T-helper 2 cell (primary cell): ENCODE results near the gene B4GALT3.
"Not testable (repeated sequence)": the region's sequence is repeated elsewhere in the genome, so short reads cannot be mapped to it uniquely, and the experiment has no call there.

ENCODE experiments used
- DNase-seq, 5 experiments: peaks; one replicate each; pipeline versions ENCODE4 v3.0.0 to v3.0.0-alpha.2; 2012 to 2022
- total RNA-seq, 2 donors: gene quantifications; one replicate each; lab custom pipeline; 2026; lab: John Stamatoyannopoulos, UW

The B4GALT3 gene
- 60.2 to 62.2 reads per million in 2 donors for total RNA-seq

DNA sequence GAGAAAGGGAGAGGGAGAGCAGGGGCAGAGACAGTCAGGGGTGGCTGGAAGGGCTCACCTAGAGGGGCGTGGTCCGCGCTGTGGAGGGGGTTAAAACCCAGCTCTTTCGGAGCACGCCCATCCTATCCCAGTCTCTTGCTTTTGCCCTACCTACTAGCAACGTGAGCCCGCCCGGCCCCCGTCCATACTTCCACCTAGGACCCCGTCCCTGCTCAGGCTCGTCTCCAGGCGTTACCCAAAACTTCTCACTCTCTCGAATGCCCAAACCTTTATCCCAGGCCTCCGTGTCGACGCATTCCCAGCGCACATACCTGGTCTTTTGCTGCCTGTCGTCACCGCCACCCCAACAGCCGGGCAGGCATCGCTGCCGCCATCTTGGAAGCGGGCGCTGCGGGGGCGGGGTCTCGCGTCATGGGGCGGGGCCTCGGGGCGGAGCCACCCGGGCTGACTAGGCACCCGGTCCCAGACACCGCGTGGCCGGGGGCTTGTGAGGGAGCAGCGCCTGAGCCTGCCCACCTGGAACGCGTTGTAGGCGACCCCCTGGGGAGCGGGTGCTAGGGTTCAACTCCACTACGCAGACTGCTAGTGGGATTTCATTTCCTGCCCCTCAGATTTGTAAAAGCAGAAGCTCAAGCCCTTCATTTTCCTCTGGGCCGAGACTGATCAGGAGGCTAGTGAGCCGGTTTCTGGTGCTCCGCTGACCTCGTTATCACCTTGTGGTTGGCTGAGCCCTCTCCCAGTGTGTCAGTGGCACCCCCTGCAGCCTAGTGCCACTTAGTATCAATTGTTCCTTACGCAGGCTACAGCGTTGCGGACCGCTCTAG, at the start of gene B4GALT3:
TSS of gene B4GALT3 (minus strand) at position 396 of the 824 bp plus-strand sequence. CDS start 1,447 bp downstream, outside the sequence.
- peak; percentile 84 to 95 (median 88) for DNase-seq

DNA sequence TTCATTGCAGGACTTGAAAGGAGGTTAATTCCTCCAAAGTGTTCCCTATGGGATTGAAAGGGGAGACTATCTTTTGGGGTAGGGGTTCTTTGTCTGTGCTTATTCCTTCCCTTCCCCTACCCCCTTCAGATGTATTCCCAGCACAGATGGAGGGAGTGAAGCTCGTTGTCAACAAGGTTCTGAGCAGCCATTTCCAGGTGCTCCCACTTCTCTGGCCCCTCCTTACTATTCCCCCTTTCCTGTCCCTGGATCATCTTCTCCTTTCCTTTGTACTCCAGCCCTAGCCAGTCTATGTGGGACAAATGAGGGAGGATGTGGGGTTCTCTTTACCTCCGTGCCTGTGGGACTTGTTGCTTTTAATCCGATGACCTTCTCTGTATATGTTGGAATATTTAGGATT, 49.5 kb upstream of the B4GALT3 start:
- DNase-seq, result no peak

DNA sequence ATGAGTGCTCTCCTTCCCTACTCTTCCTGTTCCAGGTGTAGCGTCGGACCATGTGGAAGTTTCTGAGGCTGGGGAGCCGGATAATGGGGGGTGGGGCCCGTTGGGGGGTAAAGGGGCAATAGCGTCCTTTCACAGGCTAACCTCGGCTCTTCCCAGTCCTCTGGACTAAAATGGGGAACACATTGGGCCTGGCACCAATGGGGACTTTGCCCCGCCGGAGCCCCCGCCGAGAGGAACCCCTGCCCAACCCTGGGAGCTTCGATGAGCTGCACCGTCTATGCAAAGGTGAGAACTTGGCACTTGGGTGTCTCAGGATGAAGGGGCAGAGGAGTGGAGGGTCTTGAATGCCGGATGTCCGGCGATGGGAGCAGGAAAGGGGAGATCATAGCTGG, 49.0 kb upstream of the B4GALT3 start:
- no peak for DNase-seq

- DNase-seq, result peak; percentile 62 to 100 (median 81)
Observed at GRCh38 chr1:161225534-161226319, 48.4 kb upstream of the B4GALT3 start, which contains the start of gene TOMM40L. Gene TOMM40L, plus strand, starts transcription at chr1:161226060. Its CDS starts 430 bp downstream, at chr1:161226490.

DNA sequence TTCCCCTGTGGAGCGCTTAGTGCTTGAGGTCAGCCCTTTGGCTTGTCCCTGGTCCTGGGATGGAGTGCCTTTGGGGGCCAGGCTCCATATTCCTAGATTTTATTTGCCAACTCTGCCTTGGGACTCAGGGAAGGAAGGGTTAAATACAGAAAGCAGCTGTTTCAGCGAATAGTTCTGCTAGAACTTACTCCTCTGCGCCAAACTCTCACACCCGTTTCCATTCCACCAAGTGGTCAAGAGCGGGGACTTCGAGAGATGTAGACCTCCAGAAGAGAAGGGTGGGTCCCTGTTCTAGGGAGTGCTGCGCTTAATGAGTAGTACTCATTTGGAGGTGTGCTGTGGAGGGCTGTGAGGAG, 47.8 kb upstream of the B4GALT3 start:
- DNase-seq, result no peak

DNA sequence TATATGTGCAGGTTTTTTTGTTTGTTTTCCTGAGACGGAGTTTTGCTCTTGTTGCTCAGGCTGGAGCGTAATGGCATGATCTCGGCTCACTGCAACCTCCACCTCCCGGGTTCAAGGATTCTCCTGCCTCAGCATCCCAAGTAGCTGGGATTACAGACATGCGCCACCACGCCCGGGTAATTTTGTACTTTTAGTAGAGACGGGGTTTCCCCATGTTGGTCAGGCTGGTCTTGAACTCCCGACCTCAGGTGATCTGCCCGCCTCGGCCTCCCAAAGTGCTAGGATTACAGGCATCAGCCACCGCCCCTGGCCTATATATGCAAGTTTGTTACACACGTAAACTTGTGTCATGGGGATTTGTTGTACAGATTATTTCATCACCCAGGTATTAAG, 47.4 kb upstream of the B4GALT3 start:
- not testable (repeated sequence) for DNase-seq

DNA sequence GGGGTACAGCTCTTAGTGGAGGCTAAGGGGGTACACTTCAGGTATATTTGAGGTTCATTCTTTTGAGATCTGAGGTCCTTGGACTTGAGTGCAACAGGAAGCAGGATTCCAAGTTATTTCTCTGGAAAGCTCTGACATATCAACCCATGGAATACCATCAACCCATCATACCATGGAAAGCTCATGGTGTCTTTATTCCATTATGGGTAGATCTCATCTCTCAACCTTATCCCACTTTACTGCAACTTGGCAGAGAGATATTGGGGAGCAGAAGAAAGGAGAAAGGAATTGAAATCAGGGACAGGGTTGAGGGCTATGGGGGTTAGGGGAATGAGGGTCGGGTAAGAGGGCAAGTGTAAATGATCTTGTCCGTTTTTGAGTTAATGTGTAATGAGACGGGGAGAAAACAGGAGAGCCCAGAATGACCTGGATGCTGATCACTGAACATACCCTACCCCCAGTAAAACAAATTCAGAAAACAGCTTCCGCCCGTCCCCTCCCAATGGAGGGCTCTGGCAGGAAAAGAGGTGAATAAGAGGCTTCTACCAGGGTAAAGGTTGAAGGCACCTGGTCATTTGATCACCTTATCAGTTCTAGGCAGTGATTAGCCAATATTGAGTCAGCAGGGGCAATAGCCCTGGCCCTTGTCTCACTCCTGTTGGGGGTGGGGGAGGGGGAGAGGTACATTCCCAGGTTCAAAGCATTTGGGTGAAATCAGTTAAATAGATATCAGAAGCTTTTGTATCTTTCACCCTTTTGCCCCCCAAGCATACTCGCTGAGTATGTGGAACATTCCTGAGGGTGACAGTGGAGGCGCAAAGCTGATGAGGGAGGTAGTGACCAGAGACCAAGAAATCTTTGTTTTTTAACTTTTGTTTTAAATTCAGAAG, 46.7 kb upstream of the B4GALT3 start:
- DNase-seq, result no peak

- DNase-seq, result no peak
Observed at GRCh38 chr1:161222175-161223019, 45.1 kb upstream of the B4GALT3 start.

DNA sequence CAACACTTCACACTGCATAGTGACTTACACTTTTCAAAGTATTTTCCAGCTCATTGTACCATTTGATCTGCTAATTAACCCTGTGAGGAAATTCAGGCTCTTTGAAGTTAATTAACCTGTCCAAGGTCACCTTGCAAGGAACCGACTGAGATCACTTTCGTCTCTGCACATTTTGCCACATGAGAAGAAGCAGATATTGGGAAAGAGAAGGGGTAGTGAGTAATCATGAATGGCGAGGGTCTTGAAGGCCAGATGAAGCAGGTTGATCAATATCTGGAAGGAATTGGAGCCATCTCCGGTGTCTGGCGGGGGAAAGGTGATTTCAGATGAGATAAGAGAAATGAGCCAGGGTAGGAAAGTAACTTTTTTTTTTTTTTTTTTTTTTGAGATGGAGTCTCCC, 42.7 kb upstream of the B4GALT3 start:
- no peak for DNase-seq

DNA sequence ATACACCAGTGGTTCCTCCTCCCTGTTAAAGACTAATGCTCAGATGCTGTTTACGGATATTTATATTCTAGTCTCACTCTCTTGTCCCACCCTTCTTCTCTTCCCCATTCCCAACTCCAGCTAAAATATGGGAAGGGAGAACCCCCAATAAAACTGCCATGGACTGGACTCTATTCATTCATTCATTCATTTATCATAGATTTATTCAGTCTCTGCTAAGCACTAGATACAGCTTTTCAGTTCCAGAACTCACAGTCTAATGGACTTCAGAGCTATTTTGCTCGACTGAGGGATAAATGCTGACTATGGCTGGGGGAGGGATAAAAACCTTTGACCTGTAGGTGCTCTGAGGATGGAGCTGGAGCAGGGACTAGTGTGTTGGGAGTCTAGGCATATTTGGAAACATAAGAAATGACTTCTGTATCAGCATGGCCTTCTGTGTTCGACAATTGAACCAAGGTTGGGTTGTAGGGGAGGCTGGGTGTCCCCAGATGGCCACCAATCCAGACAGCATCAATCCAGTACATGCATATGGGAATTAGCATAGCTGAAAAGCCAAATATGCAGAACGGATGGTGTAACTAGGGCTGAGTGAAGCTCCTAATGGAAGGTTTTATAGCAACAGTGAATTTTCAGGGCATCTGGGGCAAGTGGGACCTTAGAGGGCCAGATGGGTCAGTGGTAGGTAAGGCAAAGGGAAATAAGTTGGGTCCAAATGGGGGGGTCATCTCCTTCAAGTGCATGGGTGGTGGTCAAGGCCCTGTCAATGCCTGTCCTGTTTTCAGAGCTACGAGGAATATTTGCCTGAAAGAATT, 42.0 kb upstream of the B4GALT3 start:
- no peak for DNase-seq

DNA sequence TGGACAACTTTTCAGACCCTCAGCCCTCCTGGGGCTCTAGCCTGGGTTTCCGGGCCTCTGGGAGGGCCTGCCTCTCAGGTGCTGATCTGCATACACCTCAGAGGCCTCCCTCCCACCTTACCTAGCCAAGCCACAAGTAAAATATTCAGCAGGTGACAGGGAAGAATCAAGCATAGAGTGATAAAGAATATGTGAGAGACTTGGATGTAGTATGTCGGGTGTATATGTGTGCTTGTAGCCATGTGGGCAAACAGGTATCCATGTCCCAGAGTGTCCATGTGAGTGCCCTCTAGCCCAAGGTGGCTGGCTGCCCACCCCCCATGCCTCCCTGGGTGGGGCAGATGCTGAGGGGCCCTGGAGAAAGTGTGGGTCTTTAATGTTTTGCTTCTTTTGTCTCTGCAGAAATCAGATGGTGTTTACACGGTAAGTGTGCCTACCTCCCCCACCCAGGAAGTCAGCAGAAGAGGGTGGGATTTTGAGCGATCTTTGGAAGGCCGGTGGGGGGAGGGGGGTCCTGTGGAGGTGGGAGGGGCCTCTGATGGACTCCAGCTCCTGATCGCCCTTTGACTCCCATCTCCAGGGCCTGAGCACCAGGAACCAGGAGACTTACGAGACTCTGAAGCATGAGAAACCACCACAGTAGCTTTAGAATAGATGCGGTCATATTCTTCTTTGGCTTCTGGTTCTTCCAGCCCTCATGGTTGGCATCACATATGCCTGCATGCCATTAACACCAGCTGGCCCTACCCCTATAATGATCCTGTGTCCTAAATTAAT, 41.2 kb upstream of the B4GALT3 start:
- DNase-seq, result no peak

DNA sequence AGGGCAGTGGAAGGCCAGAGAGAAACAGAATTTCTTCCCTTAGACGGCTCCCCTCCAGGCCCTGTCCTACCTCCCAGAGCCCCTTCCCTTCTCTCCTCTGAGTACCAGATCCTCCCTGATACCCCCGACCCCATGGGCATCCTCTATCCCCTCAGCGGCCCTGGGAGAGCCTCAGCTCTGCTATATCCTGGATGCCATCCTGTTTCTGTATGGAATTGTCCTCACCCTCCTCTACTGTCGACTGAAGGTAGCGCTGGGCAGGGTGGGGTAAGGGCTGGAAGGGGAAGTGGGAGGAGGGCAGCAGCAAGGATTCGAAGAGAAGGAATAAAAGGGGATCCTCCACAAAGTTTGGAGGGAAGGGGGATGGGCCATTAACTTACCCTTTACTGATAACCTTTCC, 40.5 kb upstream of the B4GALT3 start:
- no peak for DNase-seq

DNA sequence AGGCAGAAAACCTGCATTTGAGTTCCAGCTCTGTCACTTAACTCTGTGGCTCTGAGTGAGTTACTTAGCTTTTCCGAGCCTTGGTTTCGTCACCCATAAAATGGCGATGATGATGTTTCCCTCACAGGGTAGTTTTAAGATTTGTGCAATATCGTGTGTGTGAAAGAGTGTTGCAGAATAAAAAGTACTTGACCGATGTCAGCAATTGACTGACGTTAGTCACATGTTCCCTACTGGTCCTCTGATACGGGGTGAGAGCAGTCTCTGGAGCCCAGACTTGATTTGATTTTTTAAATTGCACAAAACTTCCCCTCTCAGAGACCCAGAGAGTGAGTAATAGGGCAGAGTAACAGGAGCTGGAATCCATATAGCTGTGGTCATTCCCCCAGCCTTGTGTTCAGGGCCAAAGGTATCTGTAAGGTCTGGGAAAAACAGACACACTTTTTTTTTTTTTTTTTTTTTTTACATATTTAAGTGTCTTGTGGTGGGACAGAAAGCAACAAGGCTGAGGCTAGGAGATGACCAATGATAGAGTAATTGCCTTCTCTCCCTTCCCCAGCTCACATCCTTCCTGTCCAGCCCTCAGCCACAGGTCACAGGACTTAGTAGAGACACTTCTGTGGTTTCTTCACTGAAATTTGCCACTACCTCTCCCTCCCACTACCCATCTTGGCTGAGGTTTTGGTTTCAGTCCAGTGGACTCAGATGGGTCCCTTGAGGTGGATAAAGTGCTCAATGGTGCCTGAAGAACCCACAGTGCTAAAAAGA, 39.8 kb upstream of the B4GALT3 start:
- no peak for DNase-seq

GRCh38 chr1:161215076-161215475, 37.8 kb upstream of the B4GALT3 start, which contains the start of gene FCER1G:
Gene FCER1G, plus strand, starts transcription at chr1:161215295. Its CDS starts 27 bp downstream, at chr1:161215322.
- no peak for DNase-seq

GRCh38 chr1:161214369-161214768, 37.1 kb upstream of the B4GALT3 start:
- no peak for DNase-seq

DNA sequence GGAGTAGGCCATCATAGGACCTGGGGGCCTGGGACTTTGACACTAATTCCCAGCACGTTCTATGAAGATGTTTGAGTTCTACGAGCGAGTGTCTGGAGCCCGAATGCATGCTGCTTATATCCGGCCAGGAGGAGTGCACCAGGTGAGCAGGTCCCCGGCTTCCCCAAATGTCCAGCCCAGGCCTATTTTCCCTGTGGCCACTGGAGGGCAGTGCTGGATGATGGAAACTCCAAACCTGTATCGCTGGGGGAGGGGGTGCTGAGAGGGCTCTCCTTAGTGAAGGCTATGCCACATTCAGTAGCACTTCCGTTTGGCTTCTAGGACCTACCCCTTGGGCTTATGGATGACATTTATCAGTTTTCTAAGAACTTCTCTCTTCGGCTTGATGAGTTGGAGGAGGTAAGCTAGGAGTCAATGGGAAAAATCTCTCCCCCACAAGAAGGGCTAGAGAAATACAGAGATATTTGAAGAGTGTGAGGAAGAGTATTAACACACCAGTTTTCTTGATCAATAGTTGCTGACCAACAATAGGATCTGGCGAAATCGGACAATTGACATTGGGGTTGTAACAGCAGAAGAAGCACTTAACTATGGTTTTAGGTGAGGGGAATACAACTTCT, 32.6 kb upstream of the B4GALT3 start:
- peak; percentile 21 to 71 (median 49) for DNase-seq

GRCh38 chr1:161207173-161207572, 29.9 kb upstream of the B4GALT3 start:
- DNase-seq, result no peak

DNA sequence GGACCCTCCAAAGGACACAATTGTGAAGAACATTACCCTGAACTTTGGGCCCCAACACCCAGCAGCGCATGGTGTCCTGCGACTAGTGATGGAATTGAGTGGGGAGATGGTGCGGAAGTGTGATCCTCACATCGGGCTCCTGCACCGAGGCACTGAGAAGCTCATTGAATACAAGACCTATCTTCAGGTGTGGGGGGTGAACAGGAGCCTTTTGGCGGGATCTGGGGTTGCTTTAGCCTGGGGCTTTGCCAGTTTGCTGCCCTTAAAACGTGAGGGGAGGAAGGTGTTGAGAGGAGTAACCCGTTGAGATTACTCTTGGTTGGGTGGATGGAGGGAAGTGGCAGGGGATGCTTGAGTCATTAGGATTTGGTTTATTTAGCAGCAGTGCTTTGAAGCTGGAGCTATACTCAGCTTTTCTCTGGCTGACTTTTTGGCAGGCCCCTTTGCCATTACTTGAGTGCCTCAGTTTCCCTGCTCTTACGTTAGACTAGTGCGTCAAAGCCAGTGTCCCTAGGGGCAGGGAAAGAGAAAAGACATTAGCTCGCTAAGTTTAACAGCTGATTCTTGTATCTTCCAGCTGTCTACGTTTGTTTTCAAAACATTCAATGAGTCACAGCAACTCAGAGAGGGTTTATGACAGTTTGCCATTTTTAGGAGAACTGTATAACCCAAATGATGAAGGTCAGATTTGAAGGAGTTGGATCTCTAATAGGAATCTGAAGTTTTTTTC, 29.3 kb upstream of the B4GALT3 start:
- DNase-seq, result no peak
